Panc1 (cell line): ENCODE data around the gene RPGRIP1. TPM values are rescaled to one million over a fixed set of nuclear protein-coding genes. Genes with fewer than 3 reads are reported as not detected.
"Not testable (repeated sequence)": the region's sequence is repeated elsewhere in the genome, so short reads cannot be mapped to it uniquely, and the experiment has no call there.

Experiments
- ATAC-seq: fragments of 200-7000 bp; cut with Tn5 transposase; 2 replicates; pipeline ENCODE4 v1.9.1; 2020; ENCODE audit warnings: mild to moderate bottlenecking, moderate library complexity
- BruUV-seq: library from RNA; stranded (reverse); fragments of 400-500 nt; replicated peaks from 2 replicates; lab custom pipeline; 2021; lab: Mats Ljungman, UMichigan
- CTCF ChIA-PET: fragments of 300-600 bp; sonication (Branson Sonifier 250); formaldehyde crosslinking; loops from one replicate; lab custom pipeline; 2022; ENCODE audit warnings: antibody characterized with exemption; lab: Charles Lee
- POLR2A ChIA-PET: fragments of 300-600 bp; sonication (Branson Sonifier 250); formaldehyde crosslinking; loops from one replicate; lab custom pipeline; 2022; ENCODE audit warnings: antibody characterized with exemption; lab: Charles Lee
- DNase-seq: peaks from one replicate; pipeline ENCODE4 v3.0.0-alpha.2; 2010; ENCODE audit warnings: low read depth, low spot score
- H3K27ac ChIP-seq: 2 replicates; pipeline ENCODE4 v1.5.1; 2011; ENCODE audit warnings: mild to moderate bottlenecking, low read length, inconsistent platforms
- H3K27me3 ChIP-seq: fragments of 200-500 bp; sonication (Bioruptor generic); 2 replicates; pipeline ENCODE4 v1.6.0; 2014; ENCODE audit warnings: low read length, inconsistent platforms; ENCODE audit not compliant: control insufficient read depth, insufficient read depth
- H3K36me3 ChIP-seq: fragments of 200-500 bp; sonication (Bioruptor generic); 2 replicates; pipeline ENCODE4 v1.5.1; 2014; ENCODE audit warnings: inconsistent platforms, mild to moderate bottlenecking, low read length, moderate library complexity; ENCODE audit not compliant: control insufficient read depth, insufficient read depth
- H3K4me1 ChIP-seq: 2 replicates; pipeline ENCODE4 v1.5.1; 2011; ENCODE audit warnings: inconsistent platforms, mild to moderate bottlenecking, low read length, moderate library complexity; ENCODE audit not compliant: control insufficient read depth, insufficient read depth
- H3K4me3 ChIP-seq, 2 experiments: 2 replicates each; pipeline ENCODE4 v1.5.1; 2011 to 2012; ENCODE audit warnings: low read depth in 2 of 2, low read length in 2 of 2, mild to moderate bottlenecking in 2 of 2, inconsistent platforms in 1 of 2, moderate library complexity in 1 of 2
- H3K9me3 ChIP-seq: fragments of 200-500 bp; sonication (Bioruptor generic); 2 replicates; pipeline ENCODE4 v1.5.1; 2014; ENCODE audit warnings: low read depth, mild to moderate bottlenecking, inconsistent platforms, low read length, moderate library complexity; ENCODE audit not compliant: control insufficient read depth, insufficient read depth
- CTCF ChIP-seq: fragments of 450-650 bp; IDR thresholded peaks from 2 replicates; pipeline ENCODE4 v1.5.1; 2017; ENCODE audit warnings: mild to moderate bottlenecking
- POLR2AphosphoS5 ChIP-seq: IDR thresholded peaks from 2 replicates; pipeline ENCODE4 v1.6.1; 2012; ENCODE audit warnings: mild to moderate bottlenecking, low read depth, low read length, moderate library complexity
- REST ChIP-seq, 2 experiments: IDR thresholded peaks; 2 replicates each; pipeline ENCODE4 v1.6.1; 2011 to 2012; ENCODE audit warnings: low read depth in 2 of 2, control low read depth in 1 of 2, low read length in 1 of 2, mild to moderate bottlenecking in 1 of 2, moderate library complexity in 1 of 2; ENCODE audit not compliant: insufficient read depth in 1 of 2
- SIN3A ChIP-seq: IDR thresholded peaks from 2 replicates; pipeline ENCODE4 v1.6.1; 2012; ENCODE audit warnings: low read depth, mild to moderate bottlenecking, low read length, moderate library complexity, borderline replicate concordance; ENCODE audit not compliant: insufficient read depth
- TCF7L2 ChIP-seq: IDR thresholded peaks from 2 replicates; pipeline ENCODE4 v1.6.1; 2011; ENCODE audit warnings: mild to moderate bottlenecking, low read depth, low read length, inconsistent platforms
- in situ Hi-C: cut with HindIII; loops from 2 replicates; pipeline ENCODE4 v1.10.0; 2016; ENCODE audit warnings: low sequenced_read_pairs, low pct_unique_long_range_greater_than_20kb
- intact Hi-C: fragments of 100-400 bp; cut with micrococcal nuclease; formaldehyde crosslinking; loops from one replicate; pipeline ENCODE4 v1.10.0; 2022; ENCODE audit not compliant: unreplicated experiment
- total RNA-seq: library from RNA; stranded (reverse); gene quantifications from one replicate; pipeline ENCODE4 v1.2.1, GENCODE V29; 2021; ENCODE audit not compliant: unreplicated experiment

The RPGRIP1 gene
- total RNA-seq, 1 experiment from 2014 or later = 0.28 TPM

- H3K36me3 ChIP-seq = peaks cover 32% of the 10 kb centered on the region
- H3K4me1 ChIP-seq, H3K27ac ChIP-seq, BruUV-seq, CTCF ChIA-PET, DNase-seq, ATAC-seq, intact Hi-C loops, H3K27me3 ChIP-seq, H3K9me3 ChIP-seq, in situ Hi-C loops, H3K4me3 ChIP-seq: not testable (repeated sequence)
- POLR2A ChIA-PET = interaction anchor here (1.5 kb wide), 1 partner anchor 9 kb away, joined by 4 read pairs; no protein-coding TSS in a partner anchor
Observed at GRCh38 chr14:21256102-21256447, 23.8 kb upstream of the RPGRIP1 start.

GRCh38 chr14:21256539-21257393, 23.1 kb upstream of the RPGRIP1 start:
- TF ChIP-seq SIN3A (no peak), REST (IDR thresholded peaks at IDR 0.05; ENCODE audit: insufficient read depth in 1 of 2, low read depth in 2 of 2, low read length in 1 of 2) (no peak), CTCF (no peak), TCF7L2 (no peak), POLR2AphosphoS5 (no peak)
- Histone ChIP-seq H3K4me1 (peaks cover 11% of the 10 kb centered on the region; the same call in 1 of the 2 replicates), H3K4me3 (no peak overlapping the region), H3K36me3 (peaks cover 35% of the 10 kb centered on the region), H3K27ac (no peak overlapping the region), H3K27me3 (no peaks in the 10 kb centered on the region), H3K9me3 (no peaks in the 10 kb centered on the region)
- POLR2A ChIA-PET = interaction anchor here (1.5 kb wide), 1 partner anchor 8 kb away, joined by 4 read pairs; no protein-coding TSS in a partner anchor
- intact Hi-C loops (no loop called here), in situ Hi-C loops (no loop called here)
- ATAC-seq (no peak), DNase-seq (no peak)
- BruUV-seq = no TSS peak
- CTCF ChIA-PET = no interaction called here

- no peak for TF ChIP-seq POLR2AphosphoS5
- no peak for TF ChIP-seq SIN3A
- no peak for TF ChIP-seq REST (IDR thresholded peaks at IDR 0.05; ENCODE audit: insufficient read depth in 1 of 2, low read depth in 2 of 2, low read length in 1 of 2)
- no peak for TF ChIP-seq CTCF
- TF ChIP-seq TCF7L2 = no peak
- in situ Hi-C loops = no loop called here
- ChIA-PET POLR2A (interaction anchor here (0.6 kb wide), 2 partner anchors 89 to 117 kb away, joined by 3 read pairs; no protein-coding TSS in a partner anchor), CTCF (no interaction called here)
- no peak for DNase-seq
- ATAC-seq = no peak
- H3K36me3 ChIP-seq = peaks cover 36% of the 10 kb centered on the region
- intact Hi-C loops = no loop called here
- no TSS peak for BruUV-seq
- no peak overlapping the region for H3K27ac ChIP-seq
- peaks cover 17% of the 10 kb centered on the region for H3K4me1 ChIP-seq
- H3K27me3 ChIP-seq = no peaks in the 10 kb centered on the region
- no peak overlapping the region for H3K4me3 ChIP-seq
- no peaks in the 10 kb centered on the region for H3K9me3 ChIP-seq
Observed at GRCh38 chr14:21257394-21257909, 22.4 kb upstream of the RPGRIP1 start.
